Heart left ventricle (tissue), 16 donors: ENCODE measurements around the gene PFN1. TPM values are rescaled to one million over a fixed set of nuclear protein-coding genes. Genes with fewer than 3 reads are reported as not detected.

Source experiments
- ATAC-seq, 4 donors: fragments of 200-7000 bp; cut with Tn5 transposase; one replicate each; pipeline ENCODE4 v1.9.1; 2020 to 2022; ENCODE audit warnings: moderate library complexity in 4 of 4, mild to moderate bottlenecking in 3 of 4, moderate number of reproducible peaks in 1 of 4
- DNase-seq, 5 donors: peaks; one replicate each; pipeline ENCODE4 v3.0.0-alpha.2; 2020
- H3K27ac ChIP-seq, 12 donors: fragments of 200-600 bp; sonication (generic) in 4 of 12; one replicate each; pipeline versions ENCODE4 v1.5.0 to v1.8.0; 2016 to 2022; ENCODE audit warnings: mild to moderate bottlenecking in 2 of 12
- H3K27me3 ChIP-seq, 9 donors: fragments of 200-600 bp; sonication (generic) in 2 of 9; one replicate each; pipeline versions ENCODE4 v1.5.1 to v1.8.0; 2016 to 2022; ENCODE audit warnings: mild to moderate bottlenecking in 3 of 9
- H3K36me3 ChIP-seq, 9 donors: fragments of 200-600 bp; sonication (generic) in 2 of 9; one replicate each; pipeline versions ENCODE4 v1.5.0 to v1.8.0; 2018 to 2022; ENCODE audit warnings: mild to moderate bottlenecking in 2 of 9
- H3K4me1 ChIP-seq, 12 donors: fragments of 200-600 bp; sonication (generic) in 4 of 12; one replicate each; pipeline versions ENCODE4 v1.5.0 to v1.8.0; 2016 to 2022; ENCODE audit warnings: mild to moderate bottlenecking in 3 of 12
- H3K4me3 ChIP-seq, 12 donors: fragments of 200-600 bp; sonication (generic) in 4 of 12; one replicate each; pipeline versions ENCODE4 v1.5.0 to v1.8.0; 2017 to 2022; ENCODE audit warnings: mild to moderate bottlenecking in 9 of 12, moderate library complexity in 4 of 12
- H3K9me3 ChIP-seq, 12 donors: fragments of 200-600 bp; sonication (generic) in 4 of 12; one replicate each; pipeline versions ENCODE4 v1.5.0 to v1.8.0; 2016 to 2022; ENCODE audit warnings: mild to moderate bottlenecking in 1 of 12
- CTCF ChIP-seq, 12 donors: fragments of 200-600 bp; sonication (generic) in 4 of 12; IDR thresholded peaks; one replicate each; pipeline versions ENCODE4 v1.5.0 to v1.8.0; 2018 to 2022; ENCODE audit warnings: antibody characterized with exemption in 12 of 12, mild to moderate bottlenecking in 5 of 12
- POLR2A ChIP-seq, 2 donors: fragments of 450-650 bp; IDR thresholded peaks; one replicate each; pipeline ENCODE4 v1.6.1; 2017; ENCODE audit warnings: antibody characterized with exemption in 2 of 2, mild to moderate bottlenecking in 2 of 2, moderate library complexity in 2 of 2
- WGBS, 4 donors: extraction: QIAGEN DNeasy Blood & Tissue Kit in 2 of 4; methylation state at CpG; one replicate each; pipeline versions ENCODE4 v1.1.5 to v1.1.7; 2013 to 2018; 5-methylcytosine and 5-hydroxymethylcytosine counted together
- intact Hi-C, 10 donors: fragments of 100-400 bp; cut with DNase I; formaldehyde crosslinking; loops; one replicate each; pipeline versions ENCODE4 v1.11.1 to v1.14.2; 2022
- polyA plus RNA-seq, 2 donors: library from polyadenylated mRNA; stranded (reverse); fragments of 200-250 nt; gene quantifications; one replicate each; pipeline ENCODE4 v1.2.3, GENCODE V29; 2013
- total RNA-seq, 9 donors: library from RNA; depleted of rRNA in 2 of 9; stranded (reverse); fragments of >200 nt in 2 of 9; fragmentation: NEBNext Ultra II Directional in 3 of 9; extraction: Animal tissue kit (Norgen Biotek cat#: 25700) in 3 of 9; gene quantifications; one replicate each; pipeline versions ENCODE4 v1.1.0 to v1.2.4, GENCODE V29; 2016 to 2023
- donor health status: ischemic (EF 13 %, LVEDD 7.1; RV severe dilation, severe dysfunction).
- donor health status: healthy with polysubstance abuse.
- donor health status: DM: no; HTN: yes; CAD: no.
- donor health status: DM: no; HTN: no; CAD: no.
- donor health status: ischemic (EF 25% LVEDD 6.9; RV normal size, moderate dysfunction).
- donor health status: ischemic (EF 25% LVEDD 5.7; RV mildly dilated, moderate dysfunction).
- donor health status: healthy.
- donor health status: DM: yes; HTN: yes; CAD: no.
- donor health status: ischemic (EF 35%, LVEDD 5.7; RV mildly dilated, moderate dysfunction).
- donor health status: nonischemic (EF 11% LVEDD 7.7; RV severe dilation, severe dysfunction).
- donor health status: DM: yes; HTN: yes; CAD: no.
- donor health status: PGD.
- donor health status: ischemic (EF 29% LVEDD 5.4; RV normal size, mild dysfunction).
- donor health status: nonischemic (EF 23%, LVEDD 6.1; RV moderate dilation, normal function).

Gene PFN1
- total and polyA plus RNA-seq, 11 donors = 145 to 982 (median 234) TPM

DNA sequence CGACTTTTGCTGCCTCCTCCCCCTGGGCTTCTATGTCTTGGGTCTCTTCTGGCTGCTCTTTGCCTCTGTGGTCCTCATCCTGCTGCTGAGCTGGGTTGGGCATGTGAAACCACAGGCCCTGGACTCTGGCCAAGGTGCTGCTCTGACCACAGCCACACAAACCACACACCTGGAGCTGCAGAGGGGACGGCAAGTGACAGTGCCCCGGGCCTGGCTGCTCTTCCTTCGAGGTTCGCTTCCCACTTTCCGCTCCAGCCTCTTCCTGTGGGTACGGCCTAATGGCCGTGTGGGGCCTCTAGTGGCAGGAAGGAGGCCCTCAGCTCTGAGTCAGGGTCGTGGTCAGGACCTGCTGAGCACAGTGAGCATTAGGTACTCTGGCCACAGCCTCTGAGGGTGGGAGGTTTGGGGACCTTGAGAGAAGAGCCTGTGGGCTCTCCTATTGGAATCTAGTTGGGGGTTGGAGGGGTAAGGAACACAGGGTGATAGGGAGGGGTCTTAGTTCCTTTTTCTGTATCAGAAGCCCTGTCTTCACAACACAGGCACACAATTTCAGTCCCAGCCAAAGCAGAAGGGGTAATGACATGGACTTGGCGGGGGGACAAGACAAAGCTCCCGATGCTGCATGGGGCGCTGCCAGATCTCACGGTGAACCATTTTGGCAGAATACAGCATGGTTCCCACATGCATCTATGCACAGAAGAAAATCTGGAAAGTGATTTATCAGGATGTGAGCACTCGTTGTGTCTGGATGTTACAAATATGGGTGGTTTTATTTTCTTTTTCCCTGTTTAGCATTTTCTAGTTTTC, 14.0 kb downstream of the PFN1 start:
- Histone ChIP-seq H3K27ac (peak overlapping the region in 9 of 12 donors; percentile 13 to 54 (median 34)), H3K27me3 (no peaks in the 10 kb centered on the region), H3K36me3 (peaks cover 0 to 38% (median 23%) of the 10 kb centered on the region in 9 donors), H3K9me3 (no peaks in the 10 kb centered on the region), H3K4me3 (peak overlapping the region in 1 of 12 donors; percentile 2), H3K4me1 (peaks cover 5 to 39% (median 22%) of the 10 kb centered on the region in 12 donors)
- 19 to 30% (median 21%) methylated on average over 14 of the region's 14 CpGs for WGBS, 4 donors
- ATAC-seq (peak; percentile 11 to 41 (median 34)), DNase-seq (peak in 1 of 5 donors; percentile 71)
- intact Hi-C loops = loop anchor here in 2 of 10 donors (10.0 kb wide), 1 partner anchor 50 kb away; the partner anchor contains the start of gene CAMTA2 (in 2 of the 2)
- TF ChIP-seq CTCF (IDR thresholded peaks at IDR 0.05) (peak in 4 of 12 donors; percentile 16 to 40 (median 20)), POLR2A (IDR thresholded peaks at IDR 0.05) (no peak)

DNA sequence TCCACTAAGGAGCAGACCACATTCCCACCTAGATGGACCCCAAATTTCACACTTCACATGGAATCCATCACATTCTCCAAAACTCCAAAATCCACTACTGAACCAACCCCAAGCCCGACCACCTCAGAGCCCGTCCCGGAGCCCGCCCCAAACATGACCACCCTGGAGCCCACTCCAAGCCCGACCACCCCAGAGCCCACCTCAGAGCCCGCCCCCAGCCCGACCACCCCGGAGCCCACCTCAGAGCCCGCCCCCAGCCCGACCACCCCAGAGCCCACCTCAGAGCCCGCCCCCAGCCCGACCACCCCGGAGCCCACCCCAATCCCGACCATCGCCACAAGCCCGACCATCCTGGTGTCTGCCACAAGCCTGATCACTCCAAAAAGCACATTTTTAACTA, 14.7 kb downstream of the PFN1 start:
- Histone ChIP-seq H3K36me3 (peaks cover 0 to 36% (median 23%) of the 10 kb centered on the region in 9 donors), H3K9me3 (no peaks in the 10 kb centered on the region), H3K27me3 (no peaks in the 10 kb centered on the region), H3K27ac (peak overlapping the region in 2 of 12 donors; percentile 39 to 50), H3K4me1 (peaks cover under 1 to 32% (median 15%) of the 10 kb centered on the region in 12 donors), H3K4me3 (peak overlapping the region in 1 of 12 donors; percentile 2)
- 79 to 93% (median 84%) methylated on average over 15 to 16 of the region's 16 CpGs for WGBS, 4 donors
- no peak for TF ChIP-seq POLR2A (IDR thresholded peaks at IDR 0.05)
- TF ChIP-seq CTCF (IDR thresholded peaks at IDR 0.05) = no peak
- ATAC-seq (no peak), DNase-seq (no peak)
- intact Hi-C loops = loop anchor here in 2 of 10 donors (10.0 kb wide), 1 partner anchor 51 kb away; the partner anchor contains the start of gene CAMTA2 (in 2 of the 2)

DNA sequence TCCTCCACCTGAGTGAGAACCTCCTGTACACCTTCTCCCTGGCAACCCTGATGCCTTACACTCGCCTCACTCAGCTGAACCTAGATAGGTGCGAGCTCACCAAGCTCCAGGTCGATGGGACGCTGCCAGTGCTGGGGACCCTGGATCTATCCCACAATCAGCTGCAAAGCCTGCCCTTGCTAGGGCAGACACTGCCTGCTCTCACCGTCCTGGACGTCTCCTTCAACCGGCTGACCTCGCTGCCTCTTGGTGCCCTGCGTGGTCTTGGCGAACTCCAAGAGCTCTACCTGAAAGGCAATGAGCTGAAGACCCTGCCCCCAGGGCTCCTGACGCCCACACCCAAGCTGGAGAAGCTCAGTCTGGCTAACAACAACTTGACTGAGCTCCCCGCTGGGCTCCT, 15.6 kb downstream of the PFN1 start:
- Histone ChIP-seq H3K9me3 (no peaks in the 10 kb centered on the region), H3K36me3 (peaks cover 0 to 27% (median 16%) of the 10 kb centered on the region in 9 donors), H3K4me3 (no peak overlapping the region), H3K27ac (no peak overlapping the region), H3K27me3 (no peaks in the 10 kb centered on the region), H3K4me1 (peaks cover 0 to 24% (median 9%) of the 10 kb centered on the region in 12 donors)
- no peak for TF ChIP-seq CTCF (IDR thresholded peaks at IDR 0.05)
- TF ChIP-seq POLR2A (IDR thresholded peaks at IDR 0.05) = no peak
- WGBS, 4 donors = 92 to 97% (median 94%) methylated on average over 12 of the region's 12 CpGs
- intact Hi-C loops = loop anchor here in 2 of 10 donors (10.0 kb wide), 1 partner anchor 52 kb away; the partner anchor contains the start of gene CAMTA2 (in 2 of the 2)
- DNase-seq (no peak), ATAC-seq (no peak)

- intact Hi-C loops = loop anchor here in 2 of 10 donors (10.0 kb wide), 1 partner anchor 53 kb away; the partner anchor contains the start of gene CAMTA2 (in 2 of the 2)
- Histone ChIP-seq H3K27ac (no peak within 1 kb of the TSS), H3K4me3 (no peak within 1 kb of the TSS), H3K9me3 (no peaks in the 10 kb centered on the region), H3K36me3 (peaks cover 0 to 19% (median 8%) of the 10 kb centered on the region in 9 donors), H3K4me1 (peaks cover 0 to 17% (median 9%) of the 10 kb centered on the region in 12 donors), H3K27me3 (no peaks in the 10 kb centered on the region)
- WGBS, 4 donors = 55 to 73% (median 61%) methylated on average over 14 of the region's 14 CpGs
- ATAC-seq (peak in 1 of 4 donors; percentile 23), DNase-seq (no peak)
- no peak for TF ChIP-seq CTCF (IDR thresholded peaks at IDR 0.05)
- TF ChIP-seq POLR2A (IDR thresholded peaks at IDR 0.05) = no peak
Measured at GRCh38 chr17:4931963-4932362, 16.4 kb downstream of the PFN1 start, which contains the start of gene GP1BA. GP1BA (plus strand) TSS chr17:4932277; CDS start chr17:4932605, 328 bp downstream.
